Measurements from ENCODE around the gene ANO4. TPM values are rescaled to one million over a fixed set of nuclear protein-coding genes. Genes with fewer than 3 reads are reported as not detected.

ANO4 gene
- polyA plus RNA-seq, 1 donor (not counting 4 experiments of a cell fraction or from before 2014, with no cell fraction given), result 18.1 TPM

- dilution Hi-C loops (cut with MboI; ENCODE audit: extremely low pct_ligation_motif_present, low sequenced_read_pairs), result no loop called here
- H3K9me3 ChIP-seq (ENCODE audit: control insufficient read depth, low read depth, low read length), result no peaks in the 10 kb centered on the region
Measured at GRCh38 chr12:101047652-101048051, 253.1 kb downstream of the ANO4 start.

DNA sequence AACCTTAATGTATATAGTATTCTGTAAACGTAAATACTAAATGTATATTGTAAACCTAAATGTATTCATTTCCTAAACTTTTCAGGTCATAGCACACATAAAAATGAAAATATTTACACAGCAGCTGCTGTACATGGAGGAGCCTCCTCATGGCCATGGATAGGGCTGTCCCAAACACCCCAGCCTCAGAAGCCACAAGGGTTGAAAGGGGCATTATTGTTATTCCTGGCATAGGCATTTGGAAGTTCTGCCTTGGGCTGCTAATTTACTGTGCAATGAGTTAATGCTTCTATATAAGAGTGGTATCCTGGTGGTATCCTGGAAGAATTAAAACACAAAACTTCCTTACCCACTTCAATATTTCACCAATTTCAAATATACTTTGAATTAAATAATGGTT is 256.1 kb downstream of the ANO4 start:
- Histone ChIP-seq H3K4me3 (ENCODE audit: control insufficient read depth in 2 of 3, extremely low read depth in 1 of 3, insufficient read depth in 2 of 3, low read depth in 1 of 3, low read length in 3 of 3) (no peak overlapping the region), H3K27me3 (ENCODE audit: control insufficient read depth, extremely low read depth, insufficient read depth, low read length) (no peaks in the 10 kb centered on the region), H3K27ac (ENCODE audit: control insufficient read depth, insufficient read depth, low read length) (no peak overlapping the region), H3K4me1 (ENCODE audit: control insufficient read depth, extremely low read depth, insufficient read depth, low read length) (peaks cover 14% of the 10 kb centered on the region), H3K9me1 (ENCODE audit: control insufficient read depth, extremely low read depth, insufficient read depth, low read length) (no peaks in the 10 kb centered on the region), H3K9ac (ENCODE audit: control insufficient read depth, extremely low read depth, insufficient read depth, low read length) (no peak overlapping the region), H3K4me2 (ENCODE audit: control insufficient read depth, extremely low read depth, insufficient read depth, low read depth, low read length) (no peak overlapping the region), H3K9me3 (ENCODE audit: control insufficient read depth, low read depth, low read length) (no peaks in the 10 kb centered on the region), H4K20me1 (ENCODE audit: control insufficient read depth, extremely low read depth, insufficient read depth, low read length) (no peaks in the 10 kb centered on the region), H3K36me3 (ENCODE audit: control insufficient read depth in 2 of 2, extremely low read depth in 1 of 2, insufficient read depth in 2 of 2, low read length in 2 of 2) (no peaks in the 10 kb centered on the region), H3K79me2 (ENCODE audit: control insufficient read depth, insufficient read depth, low read length) (no peaks in the 10 kb centered on the region), H2AFZ (ENCODE audit: control insufficient read depth, low read length) (no peak overlapping the region)
- dilution Hi-C loops (cut with MboI; ENCODE audit: extremely low pct_ligation_motif_present, low sequenced_read_pairs), result no loop called here
- TF ChIP-seq CTCF (optimal IDR thresholded peaks at IDR 0.05 in 1 of 3, IDR thresholded peaks at IDR 0.05 in 1 of 3, conservative IDR thresholded peaks at IDR 0.05 in 1 of 3; ENCODE audit: extremely low read depth in 1 of 3, insufficient read depth in 2 of 3, low read length in 3 of 3) (no peak), EZH2 (IDR thresholded peaks at IDR 0.05; ENCODE audit: low read length) (no peak)
- DNase-seq (ENCODE audit: low read depth, low spot score), result no peak
- no peak for FAIRE-seq

More at GRCh38 chr12:101047652-101048051, 253.1 kb downstream of the ANO4 start:
- Histone ChIP-seq H3K79me2 (ENCODE audit: control insufficient read depth, insufficient read depth, low read length) (no peaks in the 10 kb centered on the region), H3K27me3 (ENCODE audit: control insufficient read depth, extremely low read depth, insufficient read depth, low read length) (no peaks in the 10 kb centered on the region), H3K9ac (ENCODE audit: control insufficient read depth, extremely low read depth, insufficient read depth, low read length) (no peak overlapping the region), H3K4me2 (ENCODE audit: control insufficient read depth, extremely low read depth, insufficient read depth, low read depth, low read length) (no peak overlapping the region), H3K9me1 (ENCODE audit: control insufficient read depth, extremely low read depth, insufficient read depth, low read length) (no peaks in the 10 kb centered on the region), H3K4me3 (ENCODE audit: control insufficient read depth in 2 of 3, extremely low read depth in 1 of 3, insufficient read depth in 2 of 3, low read depth in 1 of 3, low read length in 3 of 3) (no peak overlapping the region), H4K20me1 (ENCODE audit: control insufficient read depth, extremely low read depth, insufficient read depth, low read length) (no peaks in the 10 kb centered on the region), H3K27ac (ENCODE audit: control insufficient read depth, insufficient read depth, low read length) (no peak overlapping the region), H3K36me3 (ENCODE audit: control insufficient read depth in 2 of 2, extremely low read depth in 1 of 2, insufficient read depth in 2 of 2, low read length in 2 of 2) (no peaks in the 10 kb centered on the region), H3K4me1 (ENCODE audit: control insufficient read depth, extremely low read depth, insufficient read depth, low read length) (peaks cover 13% of the 10 kb centered on the region), H2AFZ (ENCODE audit: control insufficient read depth, low read length) (no peak overlapping the region)
- FAIRE-seq, result no peak
- DNase-seq (ENCODE audit: low read depth, low spot score), result no peak
- no peak for TF ChIP-seq EZH2 (IDR thresholded peaks at IDR 0.05; ENCODE audit: low read length)
- no peak for TF ChIP-seq CTCF (optimal IDR thresholded peaks at IDR 0.05 in 1 of 3, IDR thresholded peaks at IDR 0.05 in 1 of 3, conservative IDR thresholded peaks at IDR 0.05 in 1 of 3; ENCODE audit: extremely low read depth in 1 of 3, insufficient read depth in 2 of 3, low read length in 3 of 3)

Measured in keratinocyte (primary cell).